KMS-11 (cell line): Measurements from ENCODE around the gene KDM5D.

Experiments used
- H2AFZ ChIP-seq: fragments of 200-600 bp; sonication (generic); 2 replicates; pipeline ENCODE4 v1.6.1; 2016; ENCODE audit warnings: antibody characterized with exemption, mixed run types, low read depth
- H3K27ac ChIP-seq: fragments of 200-600 bp; sonication (generic); 2 replicates; pipeline ENCODE4 v1.6.1; 2016; ENCODE audit warnings: mild to moderate bottlenecking, mixed run types
- H3K27me3 ChIP-seq: fragments of 200-600 bp; sonication (generic); 2 replicates; pipeline ENCODE4 v1.6.1; 2017; ENCODE audit warnings: mild to moderate bottlenecking, low read depth, mixed run types, moderate library complexity; ENCODE audit not compliant: insufficient read depth
- H3K36me3 ChIP-seq: fragments of 200-600 bp; sonication (generic); 2 replicates; pipeline ENCODE4 v1.6.1; 2017; ENCODE audit warnings: mild to moderate bottlenecking, mixed run types; ENCODE audit not compliant: insufficient read depth
- H3K4me1 ChIP-seq: fragments of 200-600 bp; sonication (generic); 2 replicates; pipeline ENCODE4 v1.6.1; 2016; ENCODE audit warnings: mild to moderate bottlenecking, low read depth, mixed run types; ENCODE audit not compliant: poor library complexity, severe bottlenecking
- H3K4me2 ChIP-seq: fragments of 200-600 bp; sonication (generic); 2 replicates; pipeline ENCODE4 v1.7.0; 2016; ENCODE audit warnings: mild to moderate bottlenecking, mixed run types
- H3K4me3 ChIP-seq: fragments of 200-600 bp; sonication (generic); IDR thresholded peaks from 2 replicates; pipeline ENCODE4 v1.6.1; 2017; ENCODE audit warnings: low read depth, low read length, mixed read lengths; ENCODE audit not compliant: insufficient read depth
- H3K79me2 ChIP-seq: fragments of 200-600 bp; sonication (generic); 2 replicates; pipeline ENCODE4 v1.6.1; 2016; ENCODE audit warnings: low read depth, mixed run types; ENCODE audit not compliant: insufficient read depth
- H3K9ac ChIP-seq: fragments of 200-600 bp; sonication (generic); 2 replicates; pipeline ENCODE4 v1.6.1; 2016; ENCODE audit warnings: mild to moderate bottlenecking, mixed run types
- H4K20me1 ChIP-seq: fragments of 200-600 bp; sonication (generic); 2 replicates; pipeline ENCODE4 v1.6.1; 2016; ENCODE audit warnings: mild to moderate bottlenecking, mixed run types; ENCODE audit not compliant: insufficient read depth
- CTCF ChIP-seq: fragments of 200-600 bp; sonication (generic); conservative IDR thresholded peaks from 2 replicates; pipeline ENCODE4 v1.6.1; 2017; ENCODE audit warnings: low read depth, mild to moderate bottlenecking, antibody characterized with exemption, low read length, moderate library complexity, mixed read lengths

KDM5D gene

GRCh38 chrY:19706273-19706672 lies 38.3 kb downstream of the KDM5D start:
- Histone ChIP-seq H3K36me3 (no peaks in the 10 kb centered on the region), H3K4me2 (no peak overlapping the region), H3K27me3 (no peaks in the 10 kb centered on the region), H4K20me1 (no peaks in the 10 kb centered on the region), H3K27ac (no peak overlapping the region), H2AFZ (no peak overlapping the region), H3K4me1 (no peaks in the 10 kb centered on the region), H3K4me3 (no peak overlapping the region), H3K79me2 (no peaks in the 10 kb centered on the region), H3K9ac (no peak overlapping the region)
- TF ChIP-seq CTCF = no peak

GRCh38 chrY:19698495-19698894 lies 46.0 kb downstream of the KDM5D start:
- Histone ChIP-seq H3K9ac (no peak overlapping the region), H2AFZ (no peak overlapping the region), H3K36me3 (no peaks in the 10 kb centered on the region), H4K20me1 (no peaks in the 10 kb centered on the region), H3K27me3 (no peaks in the 10 kb centered on the region), H3K4me3 (no peak overlapping the region), H3K79me2 (no peaks in the 10 kb centered on the region), H3K4me2 (no peak overlapping the region), H3K27ac (no peak overlapping the region), H3K4me1 (no peaks in the 10 kb centered on the region)
- TF ChIP-seq CTCF = no peak

- Histone ChIP-seq H3K4me3 (no peak overlapping the region), H3K4me2 (no peak overlapping the region), H2AFZ (no peak overlapping the region), H3K9ac (no peak overlapping the region), H3K27me3 (no peaks in the 10 kb centered on the region), H3K79me2 (no peaks in the 10 kb centered on the region), H3K27ac (no peak overlapping the region), H3K4me1 (no peaks in the 10 kb centered on the region), H4K20me1 (no peaks in the 10 kb centered on the region), H3K36me3 (no peaks in the 10 kb centered on the region)
- TF ChIP-seq CTCF = no peak
These were observed 63.7 kb downstream of the KDM5D start for GRCh38 chrY:19680821-19681220.
